Nucleus accumbens (tissue), 56 donors: Measurements from ENCODE around the gene SLMAP.
A peak's percentile ranks its signal among the peaks of the same experiment; 100 is the strongest.
"Not testable (repeated sequence)": the region's sequence is repeated elsewhere in the genome, so short reads cannot be mapped to it uniquely, and the experiment has no call there.

Experiments used
- DNase-seq, 56 donors: peaks; one replicate each; lab custom pipeline; 2025; lab: John Stamatoyannopoulos, UW

SLMAP gene

DNA sequence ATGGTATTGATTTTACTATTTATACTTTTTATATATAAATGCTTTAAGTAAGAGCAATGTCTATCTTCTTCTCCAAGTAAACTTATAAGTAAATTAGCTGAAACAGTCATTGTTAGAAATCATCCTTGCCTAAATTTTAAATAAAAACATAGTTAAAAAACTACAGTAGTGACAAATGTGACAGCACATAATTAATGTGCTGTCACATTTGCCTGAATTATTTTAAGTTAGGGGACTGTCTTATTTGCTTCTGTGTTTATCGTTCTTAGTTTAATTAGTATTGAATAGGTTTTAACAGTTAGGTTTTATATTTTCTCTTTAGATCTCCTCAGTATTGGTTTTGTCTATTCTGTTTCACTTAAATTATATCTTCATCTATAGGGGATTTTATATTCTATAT lies 36.1 kb downstream of the SLMAP start:
- no peak for DNase-seq

DNA sequence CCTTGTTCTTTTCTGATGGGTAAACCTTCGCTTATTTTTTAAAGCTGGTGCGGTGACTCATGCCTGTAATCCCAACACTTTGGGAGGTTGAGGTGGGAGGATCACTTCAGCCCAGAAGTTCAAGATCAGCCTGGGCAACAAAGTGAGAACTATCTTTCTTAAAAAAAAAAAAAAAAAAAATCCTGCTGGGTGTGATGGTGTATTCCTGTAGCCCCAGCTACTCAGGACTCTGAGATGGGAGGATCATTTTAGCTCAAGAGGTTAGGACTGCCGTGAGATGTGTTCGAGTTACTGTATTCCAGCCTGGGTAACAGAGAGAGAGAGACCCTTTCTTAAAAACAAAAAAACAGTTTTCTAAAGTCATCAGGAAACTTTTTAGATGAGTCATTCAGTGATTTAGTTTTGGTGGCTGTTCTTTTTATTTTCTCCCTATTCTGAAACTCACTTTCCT lies 37.7 kb downstream of the SLMAP start:
- no peak for DNase-seq

DNA sequence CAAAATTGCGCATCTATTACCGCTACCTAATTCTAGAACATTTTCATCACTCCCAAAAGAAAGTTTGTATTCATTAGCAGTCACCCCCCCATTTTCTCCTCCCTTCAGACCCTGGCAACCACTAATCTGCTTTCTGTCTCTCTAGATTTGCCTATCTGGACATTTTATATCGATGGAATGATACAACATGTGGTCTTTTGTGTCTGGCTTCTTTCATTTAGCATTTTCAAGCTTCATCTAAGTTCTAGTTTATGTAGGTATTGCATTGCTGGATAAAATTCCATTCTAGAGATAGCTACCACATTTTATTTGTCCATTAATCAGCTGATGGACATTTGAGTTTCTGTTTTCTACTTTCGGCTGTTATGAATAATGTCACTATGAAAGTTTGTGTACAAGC lies 38.4 kb downstream of the SLMAP start:
- DNase-seq: no peak

DNA sequence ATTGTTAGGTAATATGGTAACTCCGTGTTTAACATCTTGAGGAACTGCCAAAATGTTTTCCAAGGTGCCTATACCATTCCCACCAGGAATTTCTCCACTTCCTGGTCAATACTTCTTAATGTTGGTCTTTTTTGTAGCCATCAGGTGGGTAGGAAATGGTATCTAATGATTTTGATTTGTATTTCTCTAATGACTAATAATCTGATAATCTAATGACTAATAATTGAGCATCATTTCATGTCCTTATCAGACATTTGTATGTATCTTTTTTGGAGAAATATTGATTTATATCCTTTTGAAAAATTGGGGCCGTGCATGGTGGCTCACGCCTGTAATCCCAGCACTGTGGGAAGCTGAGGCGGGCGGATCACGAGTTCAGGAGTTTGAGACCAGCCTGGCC lies 38.8 kb downstream of the SLMAP start:
- DNase-seq: no peak

DNA sequence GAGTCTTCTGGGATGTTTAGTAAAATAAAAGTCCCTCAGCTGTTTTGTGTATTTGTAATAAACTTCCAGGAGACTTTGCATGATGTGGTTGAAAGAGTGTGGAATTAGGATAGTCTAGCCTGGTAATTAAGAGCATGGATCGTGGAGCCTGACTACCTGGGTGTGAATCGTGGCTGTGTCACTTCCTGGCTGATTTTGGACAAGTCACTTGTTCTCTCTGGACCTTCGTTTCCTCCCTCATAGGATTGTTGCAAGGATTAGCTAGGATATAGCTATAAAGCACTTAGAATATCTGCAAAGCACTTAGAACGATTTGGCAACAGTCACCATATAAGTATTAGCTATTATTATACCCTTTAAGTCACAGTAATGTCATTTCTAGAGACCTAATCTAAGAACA lies 40.2 kb downstream of the SLMAP start:
- no peak for DNase-seq

DNA sequence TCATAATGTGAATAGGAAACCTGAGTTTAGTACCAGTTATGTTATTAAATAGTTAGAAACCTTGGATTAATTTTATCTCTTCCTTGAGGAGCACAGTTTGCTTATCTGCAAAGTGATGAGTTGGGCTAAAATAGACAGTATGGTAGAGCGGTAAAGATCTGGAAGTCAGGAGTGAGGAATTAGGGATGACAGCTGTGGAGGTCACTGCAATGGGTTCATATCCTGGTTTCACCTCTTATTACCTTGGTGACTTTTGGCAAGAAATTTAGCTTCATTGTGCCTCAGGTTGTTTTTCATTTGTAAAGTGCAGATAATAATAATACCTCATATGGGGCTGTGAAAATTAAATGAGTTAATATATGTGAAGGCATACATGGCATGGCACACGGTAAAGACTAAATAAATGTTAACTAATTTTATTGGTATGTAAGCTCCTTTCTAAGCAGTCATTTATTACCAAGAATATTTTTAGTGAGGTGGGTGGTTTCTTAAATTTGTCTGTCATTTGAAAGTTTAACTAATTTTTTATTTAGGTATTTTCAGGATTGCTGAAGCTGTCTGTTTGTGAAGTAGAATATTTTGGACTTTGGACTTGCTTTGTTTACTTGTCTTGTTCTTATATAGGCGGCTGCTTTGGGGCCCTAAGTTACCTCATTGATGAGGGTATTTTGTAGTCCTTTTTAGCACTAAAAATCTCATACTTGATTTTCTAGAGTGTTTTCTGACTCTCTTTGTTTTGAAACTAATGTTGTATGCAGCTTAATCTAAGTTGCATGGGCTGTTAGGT lies 41.8 kb downstream of the SLMAP start:
- DNase-seq: no peak

DNA sequence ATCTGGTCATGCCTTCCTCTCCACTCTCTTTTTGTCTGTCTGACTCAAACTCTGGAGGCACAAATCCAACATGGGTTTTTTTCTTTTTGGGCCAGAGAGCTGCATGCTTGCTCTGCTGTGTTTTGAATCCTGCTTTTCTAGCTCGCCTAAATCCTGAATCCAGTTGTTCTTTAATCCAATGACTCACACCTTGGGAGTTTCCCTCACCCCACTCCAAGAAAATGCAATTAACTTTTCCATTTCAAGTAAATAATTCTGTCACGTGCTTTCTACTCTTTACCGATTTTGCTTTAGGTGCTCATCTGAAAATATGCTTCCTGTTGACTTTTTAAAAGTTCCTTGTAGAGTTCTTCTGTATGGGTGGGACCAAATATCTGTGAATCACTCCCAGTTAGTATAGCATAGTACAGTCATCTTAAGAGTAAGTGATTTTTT lies 47.6 kb downstream of the SLMAP start:
- peak in 3 of 56 donors; percentile 8 to 15 (median 8) for DNase-seq

DNA sequence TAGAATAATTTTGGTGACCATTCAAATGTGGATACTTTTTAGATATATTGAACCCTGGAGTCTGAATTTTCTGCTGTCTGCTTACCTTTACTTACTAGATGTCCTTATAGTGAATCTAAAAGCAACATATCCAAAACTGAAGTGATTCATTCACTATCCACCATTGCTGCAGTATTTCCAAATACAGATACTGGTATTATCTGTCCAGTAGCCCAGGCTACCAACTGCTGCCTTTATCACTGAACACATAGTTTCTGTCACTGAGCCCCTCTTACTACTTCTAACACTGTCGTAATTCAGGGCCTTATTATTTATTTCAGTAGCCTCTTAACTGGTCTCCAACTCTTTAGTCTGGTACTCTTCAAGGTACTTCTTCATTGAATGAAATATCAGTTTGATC lies 49.2 kb downstream of the SLMAP start:
- no peak for DNase-seq

DNA sequence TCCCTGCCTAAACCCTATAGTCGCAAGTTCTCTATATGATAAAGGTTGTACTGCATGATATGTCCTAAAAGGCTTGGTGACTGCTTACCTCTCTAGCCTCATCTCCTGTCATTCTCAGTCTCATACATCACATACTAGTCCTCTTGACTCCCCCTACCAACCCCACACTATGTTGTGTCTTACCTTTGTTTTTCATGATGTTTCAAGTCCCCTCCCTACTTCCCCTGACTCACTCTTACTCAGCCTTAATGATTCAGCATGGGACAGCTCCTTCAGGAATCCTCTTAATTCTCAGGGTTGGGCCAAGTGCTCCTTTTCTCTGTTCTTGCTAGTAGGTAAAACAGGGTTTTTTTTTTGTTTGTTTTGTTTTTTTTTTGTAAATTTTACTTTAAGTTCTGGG lies 49.6 kb downstream of the SLMAP start:
- peak in 1 of 56 donors; percentile 39 for DNase-seq

DNA sequence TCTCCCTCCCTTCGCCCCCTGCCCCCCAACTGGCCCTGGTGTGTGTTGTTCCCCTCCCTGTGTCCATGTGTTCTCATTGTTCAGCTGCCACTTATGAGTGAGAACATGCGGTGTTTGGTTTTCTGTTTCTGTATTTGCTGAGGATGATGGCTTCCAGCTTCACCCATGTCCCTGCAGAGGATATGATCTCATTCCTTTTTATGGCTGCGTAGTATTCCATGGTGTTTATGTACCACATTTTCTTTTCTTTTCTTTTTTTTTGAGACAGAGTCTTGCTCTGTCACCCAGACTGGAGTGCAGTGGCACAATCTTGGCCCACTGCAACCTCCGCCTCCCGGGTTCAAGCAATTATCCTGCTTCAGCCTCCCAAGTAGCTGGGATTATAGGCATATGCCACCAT lies 50.1 kb downstream of the SLMAP start:
- not testable (repeated sequence) for DNase-seq

DNA sequence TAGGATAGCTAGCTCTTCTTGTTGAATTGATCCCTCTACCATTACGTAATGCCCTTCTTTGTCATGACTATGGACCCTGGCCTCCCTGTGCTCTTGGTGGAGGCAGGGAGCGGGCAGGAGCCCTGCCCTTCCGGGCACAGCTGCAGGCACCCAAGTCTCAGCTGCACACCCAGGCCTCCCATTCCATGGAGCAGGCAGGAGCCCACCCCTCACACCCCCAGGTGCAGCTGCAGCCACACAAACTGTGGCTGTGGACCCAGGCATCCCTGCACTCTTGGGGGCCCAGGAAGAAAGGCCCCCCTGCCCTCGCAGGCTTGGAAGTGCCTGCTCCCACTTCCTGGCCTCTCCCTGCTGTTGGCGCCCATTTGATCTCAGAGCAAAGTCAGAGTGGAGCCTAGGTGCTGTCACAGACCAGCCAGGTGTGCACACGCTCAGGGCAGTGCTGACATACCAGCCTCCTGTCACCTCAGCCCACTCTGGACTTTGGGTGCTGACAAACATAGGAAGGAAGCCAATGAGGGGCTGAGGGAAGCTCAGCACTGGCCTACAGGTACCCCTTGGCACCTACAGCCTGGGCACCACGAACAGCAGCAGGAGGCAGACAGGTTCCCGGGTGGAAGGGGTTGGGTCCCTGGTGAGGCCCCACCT lies 53.0 kb downstream of the SLMAP start:
- no peak for DNase-seq

DNA sequence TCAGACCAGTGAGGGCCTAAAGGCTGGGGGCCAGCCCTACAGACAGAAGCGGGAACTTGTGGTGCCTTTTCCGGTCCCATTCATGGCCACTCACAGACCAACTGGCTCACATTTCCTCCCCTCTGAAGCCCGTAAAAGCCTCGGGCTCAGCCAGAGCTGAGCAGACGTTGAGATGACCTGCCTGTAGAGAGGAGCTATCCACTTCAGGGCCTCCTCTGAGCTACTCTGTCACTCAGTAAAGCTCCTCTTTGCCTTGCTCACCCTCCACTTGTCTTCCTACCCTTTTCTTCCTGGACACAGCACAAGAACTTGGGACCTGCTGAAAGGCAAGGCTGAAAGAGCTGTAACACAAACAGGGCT lies 53.5 kb downstream of the SLMAP start:
- no peak for DNase-seq

DNA sequence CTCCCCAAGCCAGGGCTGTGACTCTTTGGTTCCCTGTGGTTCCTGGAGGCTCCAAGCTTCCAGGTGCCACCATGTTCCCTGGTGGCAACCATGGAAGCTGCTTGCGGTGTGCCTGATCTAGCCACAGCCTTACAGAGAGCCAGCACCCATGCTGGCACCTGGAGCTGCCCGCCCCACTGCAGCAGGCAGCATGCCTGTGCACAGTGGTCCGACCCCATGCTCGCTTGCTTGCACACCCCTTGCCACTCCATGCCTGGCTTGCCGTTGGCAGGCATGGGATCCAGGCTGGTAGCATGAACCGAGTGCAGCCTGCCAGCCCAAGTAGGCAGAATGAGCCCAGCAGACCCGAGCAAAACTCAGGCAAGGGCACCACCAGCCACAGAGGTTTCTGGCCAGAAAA lies 53.9 kb downstream of the SLMAP start:
- DNase-seq: no peak

DNA sequence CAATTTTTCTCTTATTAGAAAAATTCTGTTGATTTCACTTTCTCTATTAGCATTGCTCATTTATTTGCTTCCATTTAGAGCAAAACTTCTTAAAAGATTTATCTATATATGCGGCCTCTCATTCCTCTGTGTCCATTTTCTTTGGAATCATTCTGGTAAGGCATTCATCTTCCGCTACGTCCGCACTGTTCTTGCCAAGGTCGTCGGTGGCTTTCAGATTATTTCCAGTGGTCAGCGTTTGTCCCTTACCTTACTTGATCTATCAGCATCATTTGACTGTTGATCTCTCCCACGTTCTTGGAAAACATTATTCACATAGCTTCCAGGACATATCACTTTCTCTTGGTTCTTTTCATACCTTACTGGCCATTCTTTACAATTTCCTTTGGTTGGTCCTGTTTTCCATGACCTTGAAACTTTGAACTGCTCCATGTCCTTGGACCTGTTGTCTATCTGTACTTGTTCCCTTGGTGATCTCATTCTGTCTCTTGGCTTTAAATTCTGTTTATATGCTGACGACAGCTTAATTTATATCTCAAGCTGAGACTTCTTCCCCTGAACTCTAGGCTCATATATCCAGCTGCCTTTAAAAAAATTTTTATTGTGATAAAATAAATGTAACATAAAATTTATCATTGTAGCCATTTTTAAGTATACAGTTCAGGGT lies 54.5 kb downstream of the SLMAP start:
- no peak for DNase-seq

DNA sequence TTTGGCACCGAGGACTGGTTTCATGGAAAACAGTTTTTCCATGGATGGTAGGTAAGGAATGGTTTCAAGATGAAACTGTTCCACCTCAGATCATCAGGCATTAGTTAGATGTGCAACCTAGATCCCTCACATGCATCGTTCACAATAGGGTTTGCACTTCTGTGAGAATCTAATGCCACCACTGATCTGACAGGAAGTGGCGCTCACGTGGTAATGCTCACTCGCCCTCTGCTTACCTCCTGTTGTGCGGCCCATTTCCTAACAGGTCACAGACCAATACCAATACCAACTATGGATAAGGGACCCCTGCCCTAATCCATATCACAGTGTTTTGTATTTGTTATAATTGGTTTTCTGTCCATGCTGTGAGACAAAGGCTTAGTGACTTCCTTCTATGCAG lies 58.9 kb downstream of the SLMAP start:
- no peak for DNase-seq

DNA sequence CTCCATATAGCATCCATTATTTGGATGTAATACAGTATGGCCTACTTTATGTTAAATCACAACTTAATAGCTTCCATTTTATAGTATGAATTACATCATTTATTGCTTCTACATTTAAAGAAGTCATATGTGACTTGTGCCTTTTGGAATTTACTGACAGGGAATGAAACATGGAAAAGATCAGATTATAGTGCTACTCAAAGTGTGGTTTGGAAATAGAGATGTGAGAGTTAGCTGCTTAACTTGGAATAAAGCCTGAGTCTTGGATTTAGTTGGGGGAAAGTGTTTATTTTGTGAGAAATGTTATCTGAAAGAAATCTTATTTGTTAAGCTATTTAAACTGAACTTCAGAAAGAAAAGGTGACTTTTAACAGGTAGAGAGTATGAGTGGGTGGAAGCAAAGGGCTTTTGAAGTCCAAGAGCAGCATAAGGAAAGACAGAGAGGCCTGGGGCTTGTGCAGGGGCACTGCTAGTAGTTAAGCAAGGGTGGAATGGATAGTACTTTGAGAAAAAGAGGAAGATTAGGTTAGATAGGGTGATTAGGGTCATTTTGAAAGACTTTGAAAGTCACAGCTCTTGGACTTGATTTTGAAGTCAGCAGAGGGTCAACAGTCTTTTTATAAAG lies 60.5 kb downstream of the SLMAP start:
- DNase-seq: no peak

DNA sequence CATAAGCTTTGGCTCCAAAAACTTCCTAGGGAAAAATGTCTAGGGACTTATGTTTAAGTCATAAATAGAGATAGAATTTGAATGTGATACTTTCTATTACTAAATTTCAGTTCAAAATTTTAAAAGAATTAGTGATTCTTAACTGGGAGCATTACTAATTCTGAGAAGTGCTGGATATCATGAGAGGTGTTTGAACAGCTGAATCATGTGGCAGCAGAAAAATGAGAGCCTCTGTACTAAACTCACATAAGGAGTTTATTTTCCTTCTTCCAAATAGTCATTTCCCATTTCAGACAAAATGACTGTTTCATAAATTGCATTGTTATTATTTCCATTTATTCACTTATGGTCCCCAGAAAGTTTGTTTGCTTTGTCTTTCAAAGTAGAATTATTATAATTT lies 62.7 kb downstream of the SLMAP start:
- no peak for DNase-seq

DNA sequence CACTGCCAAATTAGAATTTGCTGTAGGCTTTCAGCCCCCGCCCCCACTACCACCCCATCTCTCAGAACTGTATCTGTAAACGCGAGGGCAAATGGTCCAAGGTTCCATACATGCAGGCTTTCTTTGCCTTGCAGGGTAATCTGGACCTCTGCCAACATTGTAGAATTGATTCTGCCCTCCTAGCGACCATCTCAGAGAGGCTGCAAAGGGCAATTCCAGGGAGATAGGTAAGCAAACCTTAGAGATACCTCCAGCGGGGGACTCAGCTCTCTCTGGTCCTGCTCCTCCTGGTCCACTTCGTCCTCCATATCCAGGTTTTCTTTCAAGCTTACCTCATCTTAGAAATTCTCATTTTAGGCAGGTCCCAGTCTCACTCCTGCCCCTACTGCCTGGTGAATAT lies 64.4 kb downstream of the SLMAP start:
- peak in 1 of 56 donors; percentile 12 for DNase-seq

DNA sequence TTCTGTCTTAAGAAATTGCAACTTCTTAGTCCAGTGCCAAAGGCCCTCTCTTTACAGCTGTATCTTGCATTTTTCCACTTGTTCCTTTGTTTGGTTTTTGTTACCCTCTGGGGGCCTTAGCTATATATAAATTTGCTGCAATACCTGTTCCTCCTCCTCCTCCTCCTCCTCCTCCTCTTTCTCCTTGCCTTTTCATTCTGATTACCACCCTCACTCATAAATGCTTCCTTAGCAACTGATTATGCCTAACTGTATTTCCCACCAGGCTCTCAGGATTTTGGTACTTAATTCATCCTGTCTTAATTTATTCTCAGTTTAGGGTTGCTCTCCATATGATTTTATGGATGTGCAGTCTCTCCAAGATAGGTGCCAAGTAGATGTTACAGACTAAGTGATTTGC lies 65.7 kb downstream of the SLMAP start:
- DNase-seq: no peak

DNA sequence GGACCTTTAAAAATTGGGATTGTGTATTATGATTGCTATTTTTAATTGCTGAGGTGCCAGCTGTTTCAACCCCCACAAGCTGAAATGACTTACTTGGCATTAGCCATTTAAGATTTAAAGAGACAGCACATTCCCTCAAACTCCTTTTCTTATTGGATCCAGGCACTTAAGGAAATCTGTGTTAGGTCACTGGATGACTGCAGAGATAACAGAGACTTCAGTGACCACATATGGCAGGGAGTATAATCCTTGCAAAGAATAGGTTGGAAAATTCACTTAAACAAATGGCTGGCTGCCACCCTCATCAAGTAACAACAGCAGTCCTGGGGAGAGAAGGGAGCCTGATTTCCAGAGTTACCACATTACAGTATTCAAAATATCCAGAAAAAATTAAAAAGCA lies 66.6 kb downstream of the SLMAP start:
- no peak for DNase-seq

DNA sequence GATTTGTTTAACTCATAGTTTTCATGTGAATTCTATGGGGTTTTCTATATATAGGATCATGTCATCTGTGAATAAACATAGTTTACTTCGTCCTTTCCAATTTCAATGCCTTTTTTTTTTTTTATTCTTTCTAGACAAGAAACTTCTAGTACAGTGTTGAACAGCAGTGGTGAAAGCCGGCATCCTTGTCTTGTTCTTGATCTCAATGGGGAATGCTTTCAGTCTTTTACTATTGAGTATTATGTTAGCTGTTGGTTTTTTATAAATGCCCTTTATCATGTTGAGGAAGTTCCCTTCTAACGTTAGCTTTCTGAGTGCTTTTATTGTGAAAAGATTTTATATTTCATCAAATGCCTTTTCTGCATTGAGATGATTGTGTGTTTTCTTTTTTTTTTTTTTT lies 69.0 kb downstream of the SLMAP start:
- DNase-seq: no peak
